GM23338 (cell line): ENCODE data around the gene TRAF2.

ENCODE experiments used
- CREB1 ChIP-seq: fragments of 250-450 bp; sonication (Bioruptor Pico); IDR thresholded peaks from 2 replicates; pipeline ENCODE4 v1.5.0; 2020; ENCODE audit warnings: low read depth, mild to moderate bottlenecking, moderate library complexity
- CTCF ChIP-seq, 2 experiments: fragments of 200-600 bp in 1 of 2; sonication (generic) in 1 of 2; conservative IDR thresholded peaks; 2 replicates each; pipeline versions ENCODE4 v1.5.1 to v1.6.1; 2016 to 2017; ENCODE audit warnings: antibody characterized with exemption in 2 of 2, low read depth in 2 of 2, mild to moderate bottlenecking in 2 of 2, moderate library complexity in 1 of 2
- EZH2 ChIP-seq: fragments of 200-600 bp; sonication (generic); IDR thresholded peaks from one replicate; pipeline ENCODE4 v1.8.0; 2017; ENCODE audit warnings: antibody characterized with exemption, mild to moderate bottlenecking, low read depth; ENCODE audit not compliant: unreplicated experiment
- EZH2phosphoT487 ChIP-seq: fragments of 200-600 bp; sonication (generic); IDR thresholded peaks from one replicate; pipeline ENCODE4 v1.8.1; 2018; ENCODE audit warnings: antibody characterized with exemption; ENCODE audit not compliant: unreplicated experiment
- NANOG ChIP-seq: IDR thresholded peaks from 2 replicates; pipeline ENCODE4 v1.6.1; 2016; ENCODE audit warnings: antibody characterized with exemption, borderline replicate concordance
- POLR2AphosphoS5 ChIP-seq: IDR thresholded peaks from 2 replicates; pipeline ENCODE4 v1.6.1; 2016; ENCODE audit warnings: antibody characterized with exemption, low read depth
- REST ChIP-seq: IDR thresholded peaks from one replicate; pipeline ENCODE4 v1.6.1; 2018; ENCODE audit warnings: antibody characterized with exemption; ENCODE audit not compliant: unreplicated experiment
- STAT1 ChIP-seq: IDR thresholded peaks from one replicate; pipeline ENCODE4 v1.6.1; 2016; ENCODE audit warnings: antibody characterized with exemption; ENCODE audit not compliant: unreplicated experiment
- ZNF114 ChIP-seq: fragments of 250-450 bp; sonication (Bioruptor Pico); IDR thresholded peaks from 2 replicates; pipeline ENCODE4 v1.5.0; 2020; ENCODE audit warnings: mild to moderate bottlenecking, moderate library complexity
- ZNF462 ChIP-seq: fragments of 250-450 bp; sonication (Bioruptor Pico); IDR thresholded peaks from 2 replicates; pipeline ENCODE4 v1.5.0; 2020; ENCODE audit warnings: mild to moderate bottlenecking, moderate library complexity

GRCh38 chr9:136953771-136954269 lies 67.5 kb downstream of the TRAF2 start:
- TF ChIP-seq CTCF (conservative IDR thresholded peaks at IDR 0.05; ENCODE audit: low read depth in 2 of 2) (no peak), EZH2 (no peak), REST (no peak), NANOG (no peak), CREB1 (CRISPR knock-in tag) (no peak), ZNF114 (CRISPR knock-in tag) (no peak), EZH2phosphoT487 (no peak), POLR2AphosphoS5 (no peak), ZNF462 (CRISPR knock-in tag) (no peak), STAT1 (no peak)
